HEK293 (cell line): Measurements from ENCODE around the gene ESR1.

ENCODE experiments used
- CTCF ChIA-PET: fragments of 350-600 bp; formaldehyde crosslinking; extraction: SDS; loops from one replicate; lab custom pipeline; 2021; ENCODE audit warnings: antibody characterized with exemption; lab: Yijun Ruan, JAX
- POLR2A ChIA-PET: fragments of 300-600 bp; formaldehyde crosslinking; extraction: SDS; loops from one replicate; lab custom pipeline; 2020; ENCODE audit warnings: antibody characterized with exemption, inconsistent platforms; lab: Yijun Ruan, JAX
- H3K27ac ChIP-seq: fragments of 200-500 bp; sonication (Bioruptor generic); 2 replicates; pipeline ENCODE4 v1.5.1; 2014; ENCODE audit warnings: low read depth, low read length, control low read depth, inconsistent platforms; ENCODE audit errors: extremely low read depth
- H3K36me3 ChIP-seq, 2 experiments: fragments of 200-500 bp in 1 of 2; sonication (Bioruptor generic) in 1 of 2; 1 replicate in 1 of 2; 2 replicates in 1 of 2; pipeline ENCODE4 v1.5.1; 2014 to 2017; ENCODE audit warnings: inconsistent platforms in 2 of 2, low read length in 2 of 2; ENCODE audit not compliant: control insufficient read depth in 2 of 2, insufficient read depth in 1 of 2
- H3K4me1 ChIP-seq: fragments of 200-500 bp; sonication (Bioruptor generic); 2 replicates; pipeline ENCODE4 v1.5.1; 2014; ENCODE audit warnings: mild to moderate bottlenecking, low read length, inconsistent platforms; ENCODE audit not compliant: control insufficient read depth, insufficient read depth
- H3K4me3 ChIP-seq: 2 replicates; pipeline ENCODE4 v1.5.1; 2011; ENCODE audit warnings: low read depth, mild to moderate bottlenecking, control low read depth, low read length, moderate library complexity
- H3K9me3 ChIP-seq: fragments of 200-500 bp; sonication (Bioruptor generic); 2 replicates; pipeline ENCODE4 v1.5.1; 2014; ENCODE audit warnings: low read depth, low read length, inconsistent platforms; ENCODE audit not compliant: control insufficient read depth, insufficient read depth
- BCL11A ChIP-seq: fragments of 450-650 bp; formaldehyde crosslinking; IDR thresholded peaks from 2 replicates; pipeline ENCODE4 v1.5.1; 2016; ENCODE audit warnings: low read depth, missing biosample characterization, missing genetic modification characterization
- CTCF ChIP-seq: fragments of 450-650 bp; formaldehyde crosslinking; IDR thresholded peaks from 2 replicates; pipeline ENCODE4 v1.5.1; 2016; ENCODE audit warnings: missing biosample characterization, missing genetic modification characterization
- EGR2 ChIP-seq: fragments of 450-650 bp; formaldehyde crosslinking; IDR thresholded peaks from 2 replicates; pipeline ENCODE4 v1.5.1; 2016; ENCODE audit warnings: low read depth, missing biosample characterization, missing genetic modification characterization
- GFI1B ChIP-seq: fragments of 450-650 bp; formaldehyde crosslinking; IDR thresholded peaks from 2 replicates; pipeline ENCODE4 v1.5.1; 2016; ENCODE audit warnings: missing biosample characterization, missing genetic modification characterization
- IKZF3 ChIP-seq: fragments of 450-650 bp; IDR thresholded peaks from 2 replicates; pipeline ENCODE4 v1.5.0; 2018; ENCODE audit warnings: missing biosample characterization, mild to moderate bottlenecking, missing genetic modification characterization, moderate library complexity
- MEIS1 ChIP-seq: sonication (generic); formaldehyde crosslinking; IDR thresholded peaks from 2 replicates; pipeline ENCODE4 v1.8.1; 2022; ENCODE audit warnings: missing genetic modification reagents, mild to moderate bottlenecking, borderline replicate concordance
- ZBTB49 ChIP-seq: fragments of 450-650 bp; formaldehyde crosslinking; IDR thresholded peaks from 2 replicates; pipeline ENCODE4 v1.5.1; 2016; ENCODE audit warnings: missing biosample characterization, missing genetic modification characterization, low read depth
- ZNF169 ChIP-seq: fragments of 450-650 bp; formaldehyde crosslinking; IDR thresholded peaks from 2 replicates; pipeline ENCODE4 v1.5.1; 2016; ENCODE audit warnings: missing biosample characterization, missing genetic modification characterization
- ZNF19 ChIP-seq: fragments of 450-650 bp; formaldehyde crosslinking; IDR thresholded peaks from 2 replicates; pipeline ENCODE4; 2016; ENCODE audit warnings: missing biosample characterization, missing genetic modification characterization, low read depth
- ZNF2 ChIP-seq: fragments of 450-650 bp; formaldehyde crosslinking; IDR thresholded peaks from 2 replicates; pipeline ENCODE4 v1.5.1; 2016; ENCODE audit warnings: missing biosample characterization, missing genetic modification characterization
- ZNF23 ChIP-seq: fragments of 450-650 bp; formaldehyde crosslinking; IDR thresholded peaks from 2 replicates; pipeline ENCODE4 v1.5.1; 2016; ENCODE audit warnings: missing biosample characterization, missing genetic modification characterization, borderline replicate concordance
- ZNF266 ChIP-seq: fragments of 450-650 bp; formaldehyde crosslinking; IDR thresholded peaks from 2 replicates; pipeline ENCODE4 v1.5.1; 2016; ENCODE audit warnings: missing biosample characterization, missing genetic modification characterization, low read depth
- ZNF404 ChIP-seq: fragments of 450-650 bp; formaldehyde crosslinking; IDR thresholded peaks from 2 replicates; pipeline ENCODE4 v1.5.1; 2017; ENCODE audit warnings: missing biosample characterization, missing genetic modification characterization
- ZNF433 ChIP-seq: fragments of 450-650 bp; formaldehyde crosslinking; IDR thresholded peaks from 2 replicates; pipeline ENCODE4 v1.5.1; 2016; ENCODE audit warnings: missing biosample characterization, missing genetic modification characterization, low read depth
- ZNF48 ChIP-seq: fragments of 450-650 bp; formaldehyde crosslinking; IDR thresholded peaks from 2 replicates; pipeline ENCODE4 v1.5.1; 2016; ENCODE audit warnings: missing biosample characterization, missing genetic modification characterization
- ZNF596 ChIP-seq: fragments of 450-650 bp; IDR thresholded peaks from 2 replicates; pipeline ENCODE4 v1.5.0; 2018; ENCODE audit warnings: missing biosample characterization, mild to moderate bottlenecking, missing genetic modification characterization, moderate library complexity
- ZNF639 ChIP-seq: fragments of 450-650 bp; formaldehyde crosslinking; IDR thresholded peaks from 2 replicates; pipeline ENCODE4 v1.5.1; 2016; ENCODE audit warnings: missing biosample characterization, missing genetic modification characterization
- ZNF777 ChIP-seq: fragments of 450-650 bp; formaldehyde crosslinking; IDR thresholded peaks from 2 replicates; pipeline ENCODE4 v1.5.1; 2017; ENCODE audit warnings: missing biosample characterization, missing genetic modification characterization, borderline replicate concordance
- ZNF785 ChIP-seq: fragments of 450-650 bp; formaldehyde crosslinking; IDR thresholded peaks from 2 replicates; pipeline ENCODE4 v1.5.1; 2016; ENCODE audit warnings: missing biosample characterization, missing genetic modification characterization
- ZNF837 ChIP-seq: fragments of 450-650 bp; formaldehyde crosslinking; IDR thresholded peaks from 2 replicates; pipeline ENCODE4 v1.5.1; 2016; ENCODE audit warnings: missing biosample characterization, missing genetic modification characterization
- ZSCAN23 ChIP-seq: fragments of 450-650 bp; formaldehyde crosslinking; IDR thresholded peaks from 2 replicates; pipeline ENCODE4 v1.5.1; 2016; ENCODE audit warnings: missing biosample characterization, missing genetic modification characterization
- ZSCAN4 ChIP-seq: fragments of 450-650 bp; formaldehyde crosslinking; IDR thresholded peaks from 2 replicates; pipeline ENCODE4 v1.5.1; 2017; ENCODE audit warnings: missing biosample characterization, missing genetic modification characterization
- ZSCAN5A ChIP-seq: fragments of 450-650 bp; formaldehyde crosslinking; IDR thresholded peaks from 2 replicates; pipeline ENCODE4 v1.5.1; 2016; ENCODE audit warnings: missing biosample characterization, missing genetic modification characterization

ESR1 gene

GRCh38 chr6:151876122-151876521 is 68.6 kb downstream of the ESR1 start (continued):
- TF ChIP-seq ZNF837 (tag by site-specific recombination) = no peak
- no peak for TF ChIP-seq ZNF777 (tag by site-specific recombination)
- no peak for TF ChIP-seq ZSCAN5A (tag by site-specific recombination)

- no peaks in the 10 kb centered on the region for H3K36me3 ChIP-seq
- TF ChIP-seq ZNF404 (tag by site-specific recombination) = no peak
- TF ChIP-seq ZNF19 (tag by site-specific recombination) = no peak
- TF ChIP-seq, all 188 proteins: peak for 0
- POLR2A ChIA-PET = no interaction called here
- H3K4me1 ChIP-seq = no peaks in the 10 kb centered on the region
- CTCF ChIA-PET = interaction anchor here (1.0 kb wide), 1 partner anchor 112 kb away, joined by 3 read pairs; no protein-coding TSS in a partner anchor
- H3K9me3 ChIP-seq = no peaks in the 10 kb centered on the region
- no peak overlapping the region for H3K27ac ChIP-seq
- no peak overlapping the region for H3K4me3 ChIP-seq
Observed at GRCh38 chr6:151877458-151877857, 70.0 kb downstream of the ESR1 start.

GRCh38 chr6:151881231-151881630 is 73.7 kb downstream of the ESR1 start:
- no peaks in the 10 kb centered on the region for H3K9me3 ChIP-seq
- H3K4me3 ChIP-seq = no peak overlapping the region
- CTCF ChIA-PET = interaction anchor here (0.6 kb wide), 1 partner anchor 217 kb away, joined by 3 read pairs; no protein-coding TSS in a partner anchor
- H3K36me3 ChIP-seq = no peaks in the 10 kb centered on the region
- H3K27ac ChIP-seq = no peak overlapping the region
- POLR2A ChIA-PET = no interaction called here
- TF ChIP-seq ZSCAN23 (tag by site-specific recombination) (no peak), MEIS1 (CRISPR knock-in tag) (no peak), ZNF785 (tag by site-specific recombination) (no peak), ZNF169 (tag by site-specific recombination) (no peak), GFI1B (no peak), ZNF433 (no peak), ZNF48 (tag by site-specific recombination) (no peak), ZNF23 (tag by site-specific recombination) (no peak), BCL11A (tag by site-specific recombination) (no peak), ZNF266 (tag by site-specific recombination) (no peak), EGR2 (tag by site-specific recombination) (no peak), ZBTB49 (no peak), ZNF837 (tag by site-specific recombination) (no peak)
- TF ChIP-seq, all 188 proteins: peak for 0
- no peaks in the 10 kb centered on the region for H3K4me1 ChIP-seq

GRCh38 chr6:151882206-151882605 is 74.7 kb downstream of the ESR1 start:
- Histone ChIP-seq H3K36me3 (no peaks in the 10 kb centered on the region), H3K27ac (no peak overlapping the region), H3K4me1 (no peaks in the 10 kb centered on the region), H3K9me3 (no peaks in the 10 kb centered on the region), H3K4me3 (no peak overlapping the region)
- ChIA-PET CTCF (interaction anchor here (0.5 kb wide), 1 partner anchor 35 kb away, joined by 3 read pairs; no protein-coding TSS in a partner anchor), POLR2A (no interaction called here)
- TF ChIP-seq ZNF404 (tag by site-specific recombination) (no peak), CTCF (no peak), ZNF2 (tag by site-specific recombination) (no peak), ZNF596 (tag by site-specific recombination) (no peak), IKZF3 (tag by site-specific recombination) (no peak), ZNF639 (tag by site-specific recombination) (no peak), ZSCAN4 (tag by site-specific recombination) (no peak)
